Measurements from ENCODE around the gene LARP1B.
"Not testable (repeated sequence)": the region's sequence is repeated elsewhere in the genome, so short reads cannot be mapped to it uniquely, and the experiment has no call there.

Gene LARP1B

GRCh38 chr4:128039568-128039967, 21.5 kb upstream of the LARP1B start:
- no peaks in the 10 kb centered on the region for H3K27me3 ChIP-seq (ENCODE audit: insufficient read depth, low read length)
- no peak overlapping the region for H2BK12ac ChIP-seq (ENCODE audit: low read length)
- H3K4ac ChIP-seq (ENCODE audit: low read depth, low read length): no peak overlapping the region
- H2BK5ac ChIP-seq (ENCODE audit: low read depth, low read length, poor library complexity): no peak overlapping the region
- no peak overlapping the region for H2BK120ac ChIP-seq (ENCODE audit: insufficient read depth, low read length, poor library complexity)
- no peak overlapping the region for H3K27ac ChIP-seq (ENCODE audit: low read depth, low read length)
- no peak overlapping the region for H3K9ac ChIP-seq (ENCODE audit: low read length)
- no peak for DNase-seq
- H3K79me1 ChIP-seq (ENCODE audit: low read length): no peaks in the 10 kb centered on the region
- no peak overlapping the region for H2AK5ac ChIP-seq (ENCODE audit: low read length)
- H4K8ac ChIP-seq (ENCODE audit: low read depth, low read length): no peak overlapping the region
- H3K4me1 ChIP-seq (ENCODE audit: control insufficient read depth in 1 of 2, insufficient read depth in 2 of 2, low read length in 2 of 2): no peaks in the 10 kb centered on the region
- H3K14ac ChIP-seq (ENCODE audit: low read length): no peak overlapping the region
- H3K23ac ChIP-seq (ENCODE audit: low read length): no peak overlapping the region
- no peak overlapping the region for H3K4me2 ChIP-seq (ENCODE audit: low read length)
- no peaks in the 10 kb centered on the region for H3K79me2 ChIP-seq (ENCODE audit: control insufficient read depth, insufficient read depth, low read length, poor library complexity)
- H3K9me3 ChIP-seq (ENCODE audit: insufficient read depth, low read depth, low read length): no peaks in the 10 kb centered on the region
- no peak overlapping the region for H3K4me3 ChIP-seq (ENCODE audit: low read depth, low read length)
- H4K91ac ChIP-seq (ENCODE audit: low read depth, low read length): no peak overlapping the region
- no CpG with 5 or more reads among the region's 1 CpG for WGBS (ENCODE audit: extremely low coverage, insufficient coverage, insufficient read length)
- peaks cover 0 to 3% of the 10 kb centered on the region in 2 experiments for H3K36me3 ChIP-seq (ENCODE audit: control insufficient read depth in 1 of 2, insufficient read depth in 2 of 2, low read length in 2 of 2)
- H4K12ac ChIP-seq (ENCODE audit: low read depth, low read length): no peak overlapping the region
- H2AFZ ChIP-seq (ENCODE audit: insufficient read depth, low read length, poor library complexity): no peak overlapping the region
- no peak overlapping the region for H3K18ac ChIP-seq (ENCODE audit: low read length)

- not testable (repeated sequence) for H2BK5ac ChIP-seq (ENCODE audit: low read depth, low read length, poor library complexity); H2AK5ac ChIP-seq (ENCODE audit: low read length); H3K79me1 ChIP-seq (ENCODE audit: low read length); H3K27ac ChIP-seq (ENCODE audit: low read depth, low read length); H4K12ac ChIP-seq (ENCODE audit: low read depth, low read length); H3K9ac ChIP-seq (ENCODE audit: low read length); H3K14ac ChIP-seq (ENCODE audit: low read length); H3K79me2 ChIP-seq (ENCODE audit: control insufficient read depth, insufficient read depth, low read length, poor library complexity); DNase-seq; H4K8ac ChIP-seq (ENCODE audit: low read depth, low read length); H2BK12ac ChIP-seq (ENCODE audit: low read length); H3K9me3 ChIP-seq (ENCODE audit: insufficient read depth, low read depth, low read length); H2BK120ac ChIP-seq (ENCODE audit: insufficient read depth, low read length, poor library complexity); H3K4me3 ChIP-seq (ENCODE audit: low read depth, low read length); H3K4me2 ChIP-seq (ENCODE audit: low read length); H3K4me1 ChIP-seq (ENCODE audit: control insufficient read depth in 1 of 2, insufficient read depth in 2 of 2, low read length in 2 of 2); H3K23ac ChIP-seq (ENCODE audit: low read length); H2AFZ ChIP-seq (ENCODE audit: insufficient read depth, low read length, poor library complexity); H3K36me3 ChIP-seq (ENCODE audit: control insufficient read depth in 1 of 2, insufficient read depth in 2 of 2, low read length in 2 of 2); H3K27me3 ChIP-seq (ENCODE audit: insufficient read depth, low read length); H3K18ac ChIP-seq (ENCODE audit: low read length); H3K4ac ChIP-seq (ENCODE audit: low read depth, low read length); H4K91ac ChIP-seq (ENCODE audit: low read depth, low read length)
- WGBS (ENCODE audit: extremely low coverage, insufficient coverage, insufficient read length): no CpG with 5 or more reads among the region's 9 CpGs
Measured at GRCh38 chr4:128047019-128047418, 14.1 kb upstream of the LARP1B start.

GRCh38 chr4:128047514-128047913, 13.6 kb upstream of the LARP1B start:
- not testable (repeated sequence) for H3K14ac ChIP-seq (ENCODE audit: low read length); H4K91ac ChIP-seq (ENCODE audit: low read depth, low read length); H2AFZ ChIP-seq (ENCODE audit: insufficient read depth, low read length, poor library complexity); H2AK5ac ChIP-seq (ENCODE audit: low read length); H3K23ac ChIP-seq (ENCODE audit: low read length); H3K4me1 ChIP-seq (ENCODE audit: control insufficient read depth in 1 of 2, insufficient read depth in 2 of 2, low read length in 2 of 2); H3K9me3 ChIP-seq (ENCODE audit: insufficient read depth, low read depth, low read length); H3K79me2 ChIP-seq (ENCODE audit: control insufficient read depth, insufficient read depth, low read length, poor library complexity); H3K18ac ChIP-seq (ENCODE audit: low read length); H3K4ac ChIP-seq (ENCODE audit: low read depth, low read length); H3K4me3 ChIP-seq (ENCODE audit: low read depth, low read length); H3K9ac ChIP-seq (ENCODE audit: low read length); H2BK12ac ChIP-seq (ENCODE audit: low read length); H4K12ac ChIP-seq (ENCODE audit: low read depth, low read length); H2BK120ac ChIP-seq (ENCODE audit: insufficient read depth, low read length, poor library complexity); H3K36me3 ChIP-seq (ENCODE audit: control insufficient read depth in 1 of 2, insufficient read depth in 2 of 2, low read length in 2 of 2); DNase-seq; H3K27me3 ChIP-seq (ENCODE audit: insufficient read depth, low read length); H4K8ac ChIP-seq (ENCODE audit: low read depth, low read length); H3K79me1 ChIP-seq (ENCODE audit: low read length); H3K27ac ChIP-seq (ENCODE audit: low read depth, low read length); H3K4me2 ChIP-seq (ENCODE audit: low read length); H2BK5ac ChIP-seq (ENCODE audit: low read depth, low read length, poor library complexity)
- WGBS (ENCODE audit: extremely low coverage, insufficient coverage, insufficient read length): no CpG with 5 or more reads among the region's 34 CpGs

GRCh38 chr4:128051229-128051628, 9.9 kb upstream of the LARP1B start:
- not testable (repeated sequence) for H3K27me3 ChIP-seq (ENCODE audit: insufficient read depth, low read length); H3K14ac ChIP-seq (ENCODE audit: low read length); H3K4me1 ChIP-seq (ENCODE audit: control insufficient read depth in 1 of 2, insufficient read depth in 2 of 2, low read length in 2 of 2); H4K8ac ChIP-seq (ENCODE audit: low read depth, low read length); H2BK5ac ChIP-seq (ENCODE audit: low read depth, low read length, poor library complexity); H3K9ac ChIP-seq (ENCODE audit: low read length); H3K23ac ChIP-seq (ENCODE audit: low read length); H3K4ac ChIP-seq (ENCODE audit: low read depth, low read length); H4K91ac ChIP-seq (ENCODE audit: low read depth, low read length); H3K18ac ChIP-seq (ENCODE audit: low read length); H2AK5ac ChIP-seq (ENCODE audit: low read length); H3K27ac ChIP-seq (ENCODE audit: low read depth, low read length); H3K9me3 ChIP-seq (ENCODE audit: insufficient read depth, low read depth, low read length); H3K4me2 ChIP-seq (ENCODE audit: low read length); H2BK12ac ChIP-seq (ENCODE audit: low read length); H2BK120ac ChIP-seq (ENCODE audit: insufficient read depth, low read length, poor library complexity); H3K4me3 ChIP-seq (ENCODE audit: low read depth, low read length); H3K36me3 ChIP-seq (ENCODE audit: control insufficient read depth in 1 of 2, insufficient read depth in 2 of 2, low read length in 2 of 2); H3K79me2 ChIP-seq (ENCODE audit: control insufficient read depth, insufficient read depth, low read length, poor library complexity); H4K12ac ChIP-seq (ENCODE audit: low read depth, low read length); H3K79me1 ChIP-seq (ENCODE audit: low read length); H2AFZ ChIP-seq (ENCODE audit: insufficient read depth, low read length, poor library complexity)
- no CpG with 5 or more reads among the region's 10 CpGs for WGBS (ENCODE audit: extremely low coverage, insufficient coverage, insufficient read length)
- peak in 1 of 2 donors; percentile 28 for DNase-seq
